ENCODE measurements around the gene RHCG. TPM values are rescaled to one million over a fixed set of nuclear protein-coding genes. Genes with fewer than 3 reads are reported as not detected.

RHCG gene
- total RNA-seq, 1 experiment from 2014 or later = 0.28 TPM

GRCh38 chr15:89442155-89442554, 54.2 kb downstream of the RHCG start:
- Histone ChIP-seq H3K9me3 (ENCODE audit: control insufficient read depth, low read depth, low read length) (no peaks in the 10 kb centered on the region), H4K91ac (ENCODE audit: insufficient read length, low read depth, low read length) (no peak overlapping the region), H3K27me3 (ENCODE audit: insufficient read depth, low read length) (no peaks in the 10 kb centered on the region; the same call in 1 of the 2 replicates), H4K8ac (replicated peaks; ENCODE audit: insufficient read length, low read depth, low read length) (no peak overlapping the region), H3K4me2 (ENCODE audit: insufficient read depth, insufficient read length, low read length) (no peak overlapping the region), H3K23me2 (ENCODE audit: insufficient read length, low read depth, low read length, poor library complexity, severe bottlenecking) (no peaks in the 10 kb centered on the region), H2BK12ac (ENCODE audit: insufficient read length, low read depth, low read length) (no peak overlapping the region), H2AFZ (ENCODE audit: low read length) (no peak overlapping the region), H3K23ac (ENCODE audit: insufficient read length, low read depth, low read length) (no peak overlapping the region), H4K5ac (ENCODE audit: insufficient read length, low read depth, low read length) (no peak overlapping the region), H3T11ph (ENCODE audit: low read length) (no peak overlapping the region), H2AK5ac (ENCODE audit: insufficient read length, low read length) (no peak overlapping the region), H3K79me1 (ENCODE audit: insufficient read depth, low read depth, low read length, poor library complexity, severe bottlenecking) (no peaks in the 10 kb centered on the region), H3K4me1 (ENCODE audit: insufficient read depth, low read length) (peaks cover 3% of the 10 kb centered on the region; the same call in 1 of the 2 replicates), H2BK20ac (ENCODE audit: low read depth, low read length, poor library complexity, severe bottlenecking) (no peak overlapping the region), H3K4ac (ENCODE audit: low read depth, low read length) (no peak overlapping the region), H2BK5ac (ENCODE audit: insufficient read length, low read length) (no peak overlapping the region), H3K27ac (ENCODE audit: insufficient read length, low read depth, low read length) (no peak overlapping the region), H3K14ac (ENCODE audit: insufficient read depth, low read length) (no peak overlapping the region), H2BK15ac (ENCODE audit: low read depth, low read length) (no peak overlapping the region), H3K79me2 (ENCODE audit: insufficient read depth, low read length) (no peaks in the 10 kb centered on the region), H3K18ac (ENCODE audit: insufficient read length, low read depth, low read length) (no peak overlapping the region), H3K56ac (ENCODE audit: insufficient read length, low read depth, low read length) (no peak overlapping the region), H2BK120ac (ENCODE audit: low read depth, low read length, poor library complexity, severe bottlenecking) (no peak overlapping the region), H4K20me1 (ENCODE audit: control insufficient read depth, insufficient read depth, insufficient read length) (no peaks in the 10 kb centered on the region), H3K9ac (ENCODE audit: extremely low read depth, insufficient read length, low read length) (no peak overlapping the region)
- Mint-ChIP-seq H3K9me3 (no peaks in the 10 kb centered on the region), H3K4me3 (no peak overlapping the region), H3K27ac (no peak overlapping the region), H3K27me3 (ENCODE audit: low read depth) (peaks cover 34% of the 10 kb centered on the region), H3K4me1 (peaks cover 13 to 30% of the 10 kb centered on the region in 2 experiments), H3K36me3 (ENCODE audit: insufficient read depth in 1 of 3, low read depth in 3 of 3) (no peaks in the 10 kb centered on the region)
- WGBS (ENCODE audit: extremely low coverage, insufficient read length, low lambda C conversion rate) = no CpG with 5 or more reads among the region's 10 CpGs
- no peak for TF ChIP-seq CTCF (conservative IDR thresholded peaks at IDR 0.05)
- no peak for DNase-seq

Measured in H9 (cell line).